K562 (cell line): ENCODE measurements around the gene COL13A1. TPM values are rescaled to one million over a fixed set of nuclear protein-coding genes. Genes with fewer than 3 reads are reported as not detected.

Experiments used
- ATAC-seq: fragments of 200-7000 bp; cut with Tn5 transposase; 3 replicates; pipeline ENCODE4 v1.9.1; 2020; ENCODE audit warnings: moderate library complexity
- BruUV-seq: library from RNA; stranded (reverse); fragments of 400-500 nt; replicated peaks from 2 replicates; lab custom pipeline; 2021; lab: Mats Ljungman, UMichigan
- CTCF ChIA-PET: fragments of 300-600 bp; formaldehyde crosslinking; extraction: SDS; loops from one replicate; lab custom pipeline; 2021; ENCODE audit warnings: low intra/inter-chr PET ratio; lab: Yijun Ruan, JAX
- POLR2A ChIA-PET: fragments of 300-600, 350-650 bp; sonication (Branson Sonifier 250); formaldehyde crosslinking; extraction: SDS; loops from one replicate; lab custom pipeline; 2021; ENCODE audit warnings: antibody characterized with exemption, inconsistent platforms; lab: Yijun Ruan, JAX
- DNase-seq, 4 experiments: peaks; one replicate each; pipeline versions ENCODE4 v3.0.0 to v3.0.0-alpha.2; 2011 to 2018; ENCODE audit warnings: low spot score in 3 of 4, mixed read lengths in 3 of 4; ENCODE audit errors: extremely low read depth in 1 of 4
- FAIRE-seq: peaks from 2 replicates; lab custom pipeline; 2011; peaks lifted over from hg19 to GRCh38; lab: Jason Lieb, UNC
- H2AFZ ChIP-seq: 2 replicates; pipeline ENCODE4 v1.6.0; 2011; ENCODE audit warnings: low read depth, low read length, control low read depth, inconsistent platforms
- H3K27ac ChIP-seq: fragments of 200-600 bp; 3 replicates; pipeline ENCODE4 v1.8.0; 2011; ENCODE audit warnings: low read depth, mild to moderate bottlenecking, control low read depth, inconsistent platforms, low read length, moderate library complexity, mixed read lengths; ENCODE audit errors: extremely low read depth
- H3K27me3 ChIP-seq, 2 experiments: fragments of 300-600 bp in 1 of 2; 2 replicates in 1 of 2; 3 replicates in 1 of 2; pipeline versions ENCODE4 v1.6.0 to v1.8.0; 2011; ENCODE audit warnings: inconsistent platforms in 2 of 2, low read length in 2 of 2, mild to moderate bottlenecking in 1 of 2, mixed read lengths in 1 of 2, moderate library complexity in 1 of 2; ENCODE audit not compliant: control insufficient read depth in 2 of 2, insufficient read depth in 2 of 2
- H3K36me3 ChIP-seq: fragments of 300-600 bp; 3 replicates; pipeline ENCODE4 v1.8.0; 2011; ENCODE audit warnings: mild to moderate bottlenecking, low read length, inconsistent platforms; ENCODE audit not compliant: control insufficient read depth, insufficient read depth
- H3K4me1 ChIP-seq, 2 experiments: fragments of 200-600 bp in 1 of 2; replicated peaks in 1 of 2; 2 replicates in 1 of 2; 3 replicates in 1 of 2; pipeline versions ENCODE4 v1.5.1 to v1.8.0; 2011; ENCODE audit warnings: inconsistent platforms in 2 of 2, low read length in 2 of 2, mild to moderate bottlenecking in 1 of 2, mixed read lengths in 1 of 2, moderate library complexity in 1 of 2; ENCODE audit not compliant: control insufficient read depth in 2 of 2, insufficient read depth in 2 of 2
- H3K4me2 ChIP-seq: 2 replicates; pipeline ENCODE4 v1.6.1; 2011; ENCODE audit warnings: low read length, control low read depth, inconsistent platforms, mixed read lengths; ENCODE audit not compliant: insufficient read depth
- H3K4me3 ChIP-seq: fragments of 200-600 bp; sonication (generic), shearing (Covaris generic); 2 replicates; pipeline ENCODE4 v1.5.1; 2016; ENCODE audit warnings: control low read depth, inconsistent platforms
- H3K79me2 ChIP-seq: fragments of 200-600 bp; 3 replicates; pipeline ENCODE4 v1.8.0; 2011; ENCODE audit warnings: low read length, inconsistent platforms; ENCODE audit not compliant: control insufficient read depth, insufficient read depth
- H3K9ac ChIP-seq, 2 experiments: 2 replicates each; pipeline versions ENCODE4 v1.6.0 to v1.6.1; 2011; ENCODE audit warnings: low read depth in 2 of 2, low read length in 2 of 2, control low read depth in 1 of 2, inconsistent platforms in 1 of 2, mild to moderate bottlenecking in 1 of 2, mixed read lengths in 1 of 2; ENCODE audit not compliant: insufficient read depth in 1 of 2
- H3K9me1 ChIP-seq: one replicate; pipeline ENCODE4 v1.6.0; 2011; ENCODE audit warnings: inconsistent platforms, mild to moderate bottlenecking, low read length, moderate library complexity; ENCODE audit not compliant: control insufficient read depth, insufficient read depth
- H3K9me3 ChIP-seq: replicated peaks from 2 replicates; pipeline ENCODE4 v1.5.1; 2011; ENCODE audit warnings: low read depth, low read length, inconsistent platforms; ENCODE audit not compliant: control insufficient read depth, insufficient read depth
- H4K20me1 ChIP-seq: replicated peaks from 2 replicates; pipeline ENCODE4 v1.6.1; 2011; ENCODE audit warnings: low read length, inconsistent platforms, mixed read lengths; ENCODE audit not compliant: control insufficient read depth, insufficient read depth
- ASH1L ChIP-seq: fragments of 450-650 bp; IDR thresholded peaks from 2 replicates; pipeline ENCODE4 v1.6.1; 2018; ENCODE audit warnings: borderline replicate concordance, mild to moderate bottlenecking, low read depth; ENCODE audit not compliant: partially characterized antibody
- CEBPG ChIP-seq, 3 experiments: fragments of 200-800 bp in 1 of 3; sonication (Bioruptor generic) in 1 of 3; sonication (generic) in 1 of 3; formaldehyde crosslinking in 1 of 3; IDR thresholded peaks in 2 of 3; conservative IDR thresholded peaks in 1 of 3; 2 replicates each; pipeline versions ENCODE4 v1.6.1 to v1.8.0; 2016 to 2022; ENCODE audit warnings: missing compliant biosample characterization in 2 of 3, missing genetic modification characterization in 2 of 3, mild to moderate bottlenecking in 1 of 3, missing genetic modification reagents in 1 of 3
- PREB ChIP-seq: sonication (generic); formaldehyde crosslinking; IDR thresholded peaks from 2 replicates; pipeline ENCODE4 v1.8.1; 2023; ENCODE audit warnings: mild to moderate bottlenecking, missing genetic modification reagents
- SREBF2 ChIP-seq: sonication (generic); formaldehyde crosslinking; IDR thresholded peaks from 2 replicates; pipeline ENCODE4 v1.4.0; 2020; ENCODE audit warnings: mild to moderate bottlenecking, missing genetic modification reagents
- ZNF24 ChIP-seq: fragments of 450-650 bp; IDR thresholded peaks from 2 replicates; pipeline ENCODE4 v1.6.1; 2016
- ZSCAN29 ChIP-seq: fragments of 450-650 bp; IDR thresholded peaks from 2 replicates; pipeline ENCODE4 v1.6.1; 2017
- WGBS: fragments of 100-300 bp; shearing (Covaris generic); methylation state at CpG from one replicate; pipeline ENCODE4 v1.1.6; 2016; ENCODE audit warnings: low coverage, mixed read lengths; ENCODE audit not compliant: insufficient coverage; ENCODE audit errors: missing lambda C conversion rate; 5-methylcytosine and 5-hydroxymethylcytosine counted together
- in situ Hi-C: fragments of 300-500 bp; cut with MboI; formaldehyde crosslinking; loops from 4 replicates; pipeline ENCODE4 v1.15.0; 2018; ENCODE audit warnings: inconsistent platforms, mixed read lengths
- intact Hi-C: fragments of 100-400 bp; cut with micrococcal nuclease; formaldehyde crosslinking; loops from 2 replicates; pipeline ENCODE4 v1.14.2; 2022
- polyA plus RNA-seq, 8 experiments: library from polyadenylated mRNA; depleted of rRNA in 4 of 8; stranded (reverse) in 5 of 8; unstranded in 3 of 8; fragments of >200 nt; fragmentation: Nextera tagmentation in 2 of 8; fragmentation: Illumina TruSeq in 1 of 8; extraction: Ambion mirVana in 2 of 8; extraction: Trizol in 1 of 8; gene quantifications; 2 replicates each; pipeline versions ENCODE4 v1.2.1 to v1.2.3, GENCODE V29; 2011 to 2014; ENCODE audit warnings: inconsistent platforms in 1 of 8, missing spikeins in 1 of 8
- total RNA-seq, 7 experiments: library from RNA; depleted of rRNA in 6 of 7; stranded (reverse); fragments of >200 nt in 6 of 7; fragmentation: Illumina TruSeq in 2 of 7; extraction: Trizol in 2 of 7; gene quantifications; 2 replicates each; pipeline versions ENCODE4 v1.2.1 to v1.2.3, GENCODE V29; 2011 to 2021; ENCODE audit warnings: low replicate concordance in 1 of 7

Gene COL13A1
- total and polyA plus RNA-seq, 9 of the 15 experiments (the other 6 are each of a cell fraction or from before 2014, with no cell fraction given), result not detected

DNA sequence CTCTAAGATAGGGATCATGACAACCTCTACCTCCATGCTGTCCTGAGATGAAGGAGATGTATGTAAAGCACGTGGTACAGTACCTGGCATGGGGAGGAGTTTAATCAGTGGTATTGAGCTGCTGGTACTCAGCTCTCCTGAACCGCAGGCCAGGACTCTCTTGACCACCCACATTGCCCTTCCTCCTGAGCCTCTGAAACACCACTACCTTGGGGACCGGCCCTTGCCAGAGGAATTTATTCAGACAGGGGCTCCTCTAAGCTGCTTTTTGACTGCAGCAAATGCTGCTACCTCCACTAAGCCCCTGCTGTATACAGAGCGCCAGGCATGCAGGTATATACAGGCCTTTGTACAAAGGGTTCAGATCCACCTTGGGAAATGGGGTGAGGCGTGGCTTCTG, 36.7 kb downstream of the COL13A1 start:
- in situ Hi-C loops, result no loop called here

DNA sequence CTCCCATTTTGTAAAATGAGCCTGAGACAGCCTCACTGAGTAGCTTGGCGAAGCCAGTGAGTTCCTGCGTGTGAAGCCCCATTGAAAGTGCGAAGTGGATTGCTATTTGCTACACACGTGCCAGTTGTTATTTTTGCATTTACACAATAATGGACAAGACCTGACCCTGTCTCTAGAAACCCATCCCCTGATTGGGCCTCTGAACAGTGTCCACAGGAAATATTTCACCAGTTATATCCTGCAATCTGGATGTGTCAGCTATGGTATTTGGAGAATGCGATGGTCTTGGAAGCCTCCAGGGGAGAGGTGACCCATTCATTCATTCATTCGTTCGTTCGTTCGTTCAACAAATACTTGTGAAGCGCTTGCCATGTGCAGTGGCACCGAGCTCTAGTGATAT, 37.1 kb downstream of the COL13A1 start:
- H4K20me1 ChIP-seq, result 0 out of 2 replicates have a peak, but pooled peaks cover 13% of the 10 kb centered on the region
- H3K27ac ChIP-seq, result no peak overlapping the region
- no peak overlapping the region for H2AFZ ChIP-seq
- ChIA-PET POLR2A (interaction anchor here (0.6 kb wide), 1 partner anchor 12 kb away, joined by 3 read pairs; no protein-coding TSS in a partner anchor), CTCF (no interaction called here)
- in situ Hi-C loops (no loop called here), intact Hi-C loops (no loop called here)
- DNase-seq, result no peak
- TF ChIP-seq ZNF24, result peak; percentile 88
- no peak for TF ChIP-seq PREB (CRISPR knock-in tag)
- H3K36me3 ChIP-seq, result no peaks in the 10 kb centered on the region
- ATAC-seq, result no peak
- H3K79me2 ChIP-seq, result no peaks in the 10 kb centered on the region
- H3K4me1 ChIP-seq, result no peaks in the 10 kb centered on the region
- WGBS, result 1% methylated on average over 11 of the region's 11 CpGs
- H3K27me3 ChIP-seq, result peaks cover 8 to 80% of the 10 kb centered on the region in 2 experiments; a peak in 3 of 5 replicates
- FAIRE-seq, result no peak
- H3K9me3 ChIP-seq, result no peaks in the 10 kb centered on the region
- no peak overlapping the region for H3K4me3 ChIP-seq
- no peak overlapping the region for H3K9ac ChIP-seq
- H3K9me1 ChIP-seq, result no peaks in the 10 kb centered on the region
- no TSS peak for BruUV-seq
- H3K4me2 ChIP-seq, result no peak overlapping the region

More for the DNA sequence above, 36.7 kb downstream of the COL13A1 start:
- Histone ChIP-seq H3K36me3 (no peaks in the 10 kb centered on the region), H4K20me1 (0 out of 2 replicates have a peak, but pooled peaks cover 16% of the 10 kb centered on the region), H3K4me1 (no peaks in the 10 kb centered on the region), H3K4me2 (no peak overlapping the region), H2AFZ (no peak overlapping the region)
- CTCF ChIA-PET, result no interaction called here
- TF ChIP-seq CEBPG (CRISPR knock-in tag; IDR thresholded peaks at IDR 0.05) (no peak), CEBPG (tag; conservative IDR thresholded peaks at IDR 0.05 in 1 of 2, IDR thresholded peaks at IDR 0.05 in 1 of 2) (no peak), SREBF2 (CRISPR knock-in tag) (no peak), ZSCAN29 (no peak), ASH1L (no peak)
- TF ChIP-seq, all 486 proteins: peak for 0
- H3K9ac ChIP-seq, result no peak overlapping the region
- FAIRE-seq, result no peak
- H3K4me3 ChIP-seq, result no peak overlapping the region
- no peak for DNase-seq
- H3K9me1 ChIP-seq, result no peaks in the 10 kb centered on the region
- no peak; the same call in 2 of the 3 replicates for ATAC-seq
- POLR2A ChIA-PET, result interaction anchor here (0.6 to 0.8 kb wide), 2 partner anchors 12 to 33 kb away, joined by 3 read pairs; no protein-coding TSS in a partner anchor
- H3K79me2 ChIP-seq, result no peaks in the 10 kb centered on the region
- BruUV-seq, result no TSS peak
- intact Hi-C loops, result no loop called here
- 0% methylated on average over 5 of the region's 5 CpGs for WGBS
- H3K27ac ChIP-seq, result no peak overlapping the region
- H3K9me3 ChIP-seq, result no peaks in the 10 kb centered on the region
- peaks cover 8 to 81% of the 10 kb centered on the region in 2 experiments; a peak in 3 of 5 replicates for H3K27me3 ChIP-seq
